HepG2 (cell line): ENCODE data around the gene BAIAP3. TPM values are rescaled to one million over a fixed set of nuclear protein-coding genes. Genes with fewer than 3 reads are reported as not detected.

Experiments
- CEBPG ChIP-seq: IDR thresholded peaks from 2 replicates; pipeline ENCODE4 v1.6.1; 2016
- DPF2 ChIP-seq: sonication (generic); formaldehyde crosslinking; IDR thresholded peaks from 2 replicates; pipeline ENCODE4 v1.4.0; 2020; ENCODE audit warnings: mild to moderate bottlenecking, low read depth, missing genetic modification reagents, borderline replicate concordance
- ELF3 ChIP-seq: IDR thresholded peaks from 2 replicates; pipeline ENCODE4 v1.6.1; 2016; ENCODE audit warnings: missing genetic modification reagents, missing compliant biosample characterization
- FLYWCH1 ChIP-seq: sonication (generic); formaldehyde crosslinking; IDR thresholded peaks from 2 replicates; pipeline ENCODE4 v1.8.1; 2023; ENCODE audit warnings: mild to moderate bottlenecking, missing genetic modification reagents
- KLF11 ChIP-seq: IDR thresholded peaks from 2 replicates; pipeline ENCODE4 v1.6.1; 2016; ENCODE audit warnings: missing compliant biosample characterization
- MAX ChIP-seq: IDR thresholded peaks from 2 replicates; pipeline ENCODE4 v1.6.1; 2012; ENCODE audit warnings: inconsistent platforms
- NR2C2 ChIP-seq: sonication (generic); formaldehyde crosslinking; IDR thresholded peaks from 2 replicates; pipeline ENCODE4 v1.4.0; 2020; ENCODE audit warnings: missing genetic modification reagents, mild to moderate bottlenecking, moderate library complexity, borderline replicate concordance
- RERE ChIP-seq: IDR thresholded peaks from 2 replicates; pipeline ENCODE4 v1.6.1; 2016; ENCODE audit warnings: low read depth, missing genetic modification reagents, missing compliant biosample characterization
- SAP130 ChIP-seq: IDR thresholded peaks from 2 replicates; pipeline ENCODE4 v1.6.1; 2016; ENCODE audit warnings: low read depth
- SATB2 ChIP-seq: sonication (generic); formaldehyde crosslinking; IDR thresholded peaks from 2 replicates; pipeline ENCODE4 v1.5.0; 2020; ENCODE audit warnings: missing genetic modification reagents
- SP5 ChIP-seq: IDR thresholded peaks from 2 replicates; pipeline ENCODE4 v1.6.1; 2016; ENCODE audit warnings: low read depth, borderline replicate concordance
- TARDBP ChIP-seq: sonication (generic); formaldehyde crosslinking; IDR thresholded peaks from 2 replicates; pipeline ENCODE4 v1.8.0; 2022; ENCODE audit warnings: mild to moderate bottlenecking, missing genetic modification reagents
- ZNF260 ChIP-seq: sonication (generic); formaldehyde crosslinking; IDR thresholded peaks from 2 replicates; pipeline ENCODE4 v1.4.0; 2020; ENCODE audit warnings: missing genetic modification reagents, low read depth, mild to moderate bottlenecking, borderline replicate concordance
- ZNF350 ChIP-seq: sonication (generic); formaldehyde crosslinking; IDR thresholded peaks from 2 replicates; pipeline ENCODE4 v1.4.0; 2020; ENCODE audit warnings: mild to moderate bottlenecking, low read depth, missing genetic modification reagents, borderline replicate concordance
- ZNF354B ChIP-seq: sonication (generic); formaldehyde crosslinking; IDR thresholded peaks from 2 replicates; pipeline ENCODE4 v1.8.0; 2022; ENCODE audit warnings: mild to moderate bottlenecking, missing genetic modification reagents
- ZNF44 ChIP-seq: sonication (generic); formaldehyde crosslinking; IDR thresholded peaks from 2 replicates; pipeline ENCODE4 v1.5.1; 2020; ENCODE audit warnings: mild to moderate bottlenecking, missing genetic modification reagents
- ZNF576 ChIP-seq: sonication (generic); formaldehyde crosslinking; IDR thresholded peaks from 2 replicates; pipeline ENCODE4 v1.4.0; 2020; ENCODE audit warnings: mild to moderate bottlenecking, missing genetic modification reagents
- ZNF616 ChIP-seq: sonication (generic); formaldehyde crosslinking; IDR thresholded peaks from 2 replicates; pipeline ENCODE4 v1.5.0; 2020; ENCODE audit warnings: low read depth, mild to moderate bottlenecking, missing genetic modification reagents
- ZNF766 ChIP-seq: sonication (generic); formaldehyde crosslinking; IDR thresholded peaks from 2 replicates; pipeline ENCODE4 v1.5.0; 2020; ENCODE audit warnings: missing genetic modification reagents, borderline replicate concordance
- ZNF83 ChIP-seq: sonication (generic); formaldehyde crosslinking; IDR thresholded peaks from 2 replicates; pipeline ENCODE4 v1.4.0; 2020; ENCODE audit warnings: missing genetic modification reagents, mild to moderate bottlenecking, borderline replicate concordance
- ZSCAN9 ChIP-seq: IDR thresholded peaks from 2 replicates; pipeline ENCODE4 v1.6.1; 2016; ENCODE audit warnings: borderline replicate concordance
- polyA plus RNA-seq, 8 experiments: library from polyadenylated mRNA; depleted of rRNA in 3 of 8; stranded (reverse) in 7 of 8; unstranded in 1 of 8; fragments of >200 nt; fragmentation: Illumina TruSeq in 4 of 8; extraction: Trizol in 4 of 8; gene quantifications; 2 replicates each; pipeline versions ENCODE4 v1.2.1 to v1.2.3, GENCODE V29; 2011 to 2016; ENCODE audit warnings: low read depth in 4 of 8, missing spikeins in 1 of 8, mixed read lengths in 1 of 8; ENCODE audit not compliant: insufficient read depth in 1 of 8
- total RNA-seq, 5 experiments: library from RNA; depleted of rRNA; stranded (reverse); fragments of >200 nt; fragmentation: Illumina TruSeq; extraction: Trizol; gene quantifications; 2 replicates each; pipeline ENCODE4 v1.2.3, GENCODE V29; 2016; ENCODE audit warnings: low read depth in 1 of 5
- TF ChIP-seq, protein P1 (sequence below): sonication (generic); formaldehyde crosslinking; IDR thresholded peaks from 2 replicates; pipeline ENCODE4 v1.4.0; 2020; ENCODE audit warnings: mild to moderate bottlenecking, missing genetic modification reagents
- TF ChIP-seq, protein P2 (sequence below): sonication (generic); formaldehyde crosslinking; conservative IDR thresholded peaks from 2 replicates; pipeline ENCODE4 v1.5.0; 2020; ENCODE audit warnings: missing genetic modification reagents

BAIAP3 gene
- total and polyA plus RNA-seq, 2 of the 13 experiments (the other 11 are each of a cell fraction or from before 2014, with no cell fraction given): 3.2 to 5.7 TPM

GRCh38 chr16:1331712-1332617, 1.5 kb upstream of the BAIAP3 start (continued):
- TF ChIP-seq RERE (CRISPR knock-in tag) (no peak), ZNF83 (CRISPR knock-in tag) (no peak), CEBPG (CRISPR knock-in tag) (no peak), SATB2 (CRISPR knock-in tag) (no peak), ZNF766 (CRISPR knock-in tag) (no peak), ZNF616 (no peak), TARDBP (CRISPR knock-in tag) (0 out of 2 replicates have a peak, but pooled peaks have one; percentile 35), ZSCAN9 (CRISPR knock-in tag) (0 out of 2 replicates have a peak, but pooled peaks have one; percentile 11), ZNF354B (CRISPR knock-in tag) (no peak), SAP130 (CRISPR knock-in tag) (peak; percentile 91), ZNF260 (CRISPR knock-in tag) (no peak), ZNF576 (no peak), ZNF44 (CRISPR knock-in tag) (no peak), DPF2 (CRISPR knock-in tag) (0 out of 2 replicates have a peak, but pooled peaks have one; percentile 27), FLYWCH1 (CRISPR knock-in tag) (no peak), ELF3 (CRISPR knock-in tag) (peak; percentile 79; the same call in 1 of the 2 replicates), ZNF350 (0 out of 2 replicates have a peak, but pooled peaks have one; percentile 35), SP5 (CRISPR knock-in tag) (peak; percentile 65; the same call in 1 of the 2 replicates), NR2C2 (CRISPR knock-in tag) (no peak), MAX (no peak), KLF11 (CRISPR knock-in tag) (no peak)
- TF ChIP-seq, protein P1, sequence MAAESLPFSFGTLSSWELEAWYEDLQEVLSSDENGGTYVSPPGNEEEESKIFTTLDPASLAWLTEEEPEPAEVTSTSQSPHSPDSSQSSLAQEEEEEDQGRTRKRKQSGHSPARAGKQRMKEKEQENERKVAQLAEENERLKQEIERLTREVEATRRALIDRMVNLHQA (CRISPR knock-in tag): no peak
- TF ChIP-seq, protein P2, sequence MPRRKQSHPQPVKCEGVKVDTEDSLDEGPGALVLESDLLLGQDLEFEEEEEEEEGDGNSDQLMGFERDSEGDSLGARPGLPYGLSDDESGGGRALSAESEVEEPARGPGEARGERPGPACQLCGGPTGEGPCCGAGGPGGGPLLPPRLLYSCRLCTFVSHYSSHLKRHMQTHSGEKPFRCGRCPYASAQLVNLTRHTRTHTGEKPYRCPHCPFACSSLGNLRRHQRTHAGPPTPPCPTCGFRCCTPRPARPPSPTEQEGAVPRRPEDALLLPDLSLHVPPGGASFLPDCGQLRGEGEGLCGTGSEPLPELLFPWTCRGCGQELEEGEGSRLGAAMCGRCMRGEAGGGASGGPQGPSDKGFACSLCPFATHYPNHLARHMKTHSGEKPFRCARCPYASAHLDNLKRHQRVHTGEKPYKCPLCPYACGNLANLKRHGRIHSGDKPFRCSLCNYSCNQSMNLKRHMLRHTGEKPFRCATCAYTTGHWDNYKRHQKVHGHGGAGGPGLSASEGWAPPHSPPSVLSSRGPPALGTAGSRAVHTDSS (CRISPR knock-in tag): no peak
